ENCODE measurements around the gene SPTBN1.

SPTBN1 gene

DNA sequence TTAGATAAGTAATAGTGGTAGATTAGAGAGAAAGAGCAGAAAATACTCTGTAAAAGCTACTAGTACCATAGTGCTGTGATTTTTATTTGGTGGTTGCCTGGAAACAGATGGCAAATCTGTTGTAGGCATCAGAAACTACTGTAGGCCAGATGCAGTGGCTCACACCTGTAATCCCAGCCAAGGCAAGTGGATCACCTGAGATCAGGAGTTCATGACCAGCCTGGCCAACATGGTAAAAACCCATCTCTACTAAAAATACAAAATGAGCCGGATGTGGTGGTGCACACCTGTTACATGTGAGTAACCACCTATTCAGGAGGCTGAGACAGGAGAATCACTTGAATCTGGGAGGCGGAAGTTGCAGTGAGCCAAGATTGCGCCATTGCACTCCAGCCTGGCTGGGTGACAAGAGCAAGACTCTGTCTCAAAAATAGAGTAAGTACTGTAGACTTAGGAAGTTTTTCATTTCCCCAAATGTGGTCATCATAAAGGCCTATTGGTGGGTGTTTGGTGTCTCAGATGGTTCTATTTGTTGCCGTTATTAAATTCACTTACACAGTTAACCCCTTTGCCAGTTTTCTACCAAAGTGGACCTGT lies 79.6 kb downstream of the SPTBN1 start:
- TF ChIP-seq CTCF (IDR thresholded peaks at IDR 0.05; ENCODE audit: extremely low read depth, missing control alignments): no peak
- DNase-seq (ENCODE audit: low spot score): no peak

DNA sequence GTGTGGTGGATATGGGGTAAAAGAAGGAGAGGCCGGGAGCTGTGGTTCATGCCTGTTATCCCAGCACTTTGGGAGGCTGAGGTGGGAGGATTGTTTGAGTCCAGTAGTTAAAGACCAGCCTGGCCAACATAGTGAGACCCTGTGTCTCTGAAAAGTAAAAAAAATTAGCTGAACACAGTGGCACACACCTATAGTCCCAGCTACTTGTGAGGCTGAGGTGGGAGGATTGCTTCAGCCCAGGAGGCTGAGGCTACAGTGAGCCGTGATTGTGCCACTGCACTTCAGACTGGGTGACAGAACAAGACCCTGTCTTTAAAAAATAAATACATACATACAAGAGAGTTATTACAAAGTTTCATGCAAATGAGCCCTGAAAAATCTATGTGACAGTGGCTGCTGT lies 80.6 kb downstream of the SPTBN1 start:
- TF ChIP-seq CTCF (IDR thresholded peaks at IDR 0.05; ENCODE audit: extremely low read depth, missing control alignments): no peak
- no peak for DNase-seq (ENCODE audit: low spot score)

DNA sequence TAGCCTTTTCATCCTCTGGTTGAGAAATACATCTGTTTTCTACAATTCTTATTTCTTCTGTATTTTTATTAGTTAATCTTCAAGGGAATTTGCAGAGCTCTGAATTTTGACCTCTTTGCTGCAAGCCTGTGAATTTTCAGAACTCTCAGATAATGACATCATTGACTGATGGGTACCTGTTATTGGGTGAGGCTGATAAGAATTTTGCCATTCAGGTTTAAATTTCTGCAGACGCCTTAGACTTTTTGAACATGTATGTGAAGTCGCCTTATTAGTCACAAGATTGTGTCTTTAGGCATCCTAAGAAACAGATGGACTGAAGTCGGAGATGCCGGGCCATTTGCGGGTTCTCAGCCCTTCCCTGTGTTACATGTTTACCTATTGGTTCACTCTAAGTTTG lies 82.4 kb downstream of the SPTBN1 start:
- no peak for DNase-seq (ENCODE audit: low spot score)

DNA sequence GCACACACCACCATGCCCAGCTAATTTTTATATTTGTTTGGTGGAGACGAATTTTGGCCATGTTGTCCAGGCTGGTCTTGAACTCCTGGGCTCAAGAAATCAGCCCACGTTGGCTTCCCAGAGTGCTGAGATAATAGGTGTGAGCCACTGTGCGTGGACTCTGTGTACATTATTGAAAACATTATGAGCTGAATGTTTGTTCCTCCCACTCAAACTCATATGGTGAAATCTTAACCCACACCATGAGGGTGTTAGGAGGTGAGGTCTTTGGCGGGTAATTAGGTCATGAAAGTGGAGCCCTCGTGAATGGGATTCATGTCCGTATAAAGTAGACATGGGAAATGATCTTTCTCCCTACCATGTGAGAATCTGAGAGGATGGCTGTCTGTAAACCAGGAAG lies 83.6 kb downstream of the SPTBN1 start:
- TF ChIP-seq CTCF (IDR thresholded peaks at IDR 0.05; ENCODE audit: extremely low read depth, missing control alignments): no peak

More for the DNA sequence above, 82.4 kb downstream of the SPTBN1 start:
- TF ChIP-seq CTCF (IDR thresholded peaks at IDR 0.05; ENCODE audit: extremely low read depth, missing control alignments): no peak

GRCh38 chr2:54540194-54540593 lies 84.1 kb downstream of the SPTBN1 start:
- no peak for TF ChIP-seq CTCF (IDR thresholded peaks at IDR 0.05; ENCODE audit: extremely low read depth, missing control alignments)
- DNase-seq (ENCODE audit: low spot score): no peak

More for the DNA sequence above, 83.6 kb downstream of the SPTBN1 start:
- no peak for DNase-seq (ENCODE audit: low spot score)

DNA sequence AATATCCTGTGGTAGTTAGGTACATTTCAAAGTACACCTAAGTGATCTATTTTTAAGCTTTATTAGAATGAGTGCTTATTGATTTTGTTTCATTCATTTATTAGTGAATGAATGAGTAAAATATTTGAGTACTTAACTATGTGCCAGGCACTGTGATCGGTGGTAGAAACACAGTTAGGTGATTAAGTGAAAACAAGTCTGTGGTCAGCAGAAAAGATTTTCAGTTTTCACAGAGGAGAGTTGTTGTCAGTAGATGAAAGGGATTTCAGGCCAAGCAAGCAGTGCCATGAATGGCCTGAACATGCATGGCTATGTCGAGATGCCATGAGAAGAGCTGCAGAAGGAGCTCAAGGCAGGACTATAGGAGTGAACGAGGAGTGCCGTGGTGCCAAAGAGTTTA lies 85.9 kb downstream of the SPTBN1 start:
- DNase-seq (ENCODE audit: low spot score): no peak
- TF ChIP-seq CTCF (IDR thresholded peaks at IDR 0.05; ENCODE audit: extremely low read depth, missing control alignments): no peak

DNA sequence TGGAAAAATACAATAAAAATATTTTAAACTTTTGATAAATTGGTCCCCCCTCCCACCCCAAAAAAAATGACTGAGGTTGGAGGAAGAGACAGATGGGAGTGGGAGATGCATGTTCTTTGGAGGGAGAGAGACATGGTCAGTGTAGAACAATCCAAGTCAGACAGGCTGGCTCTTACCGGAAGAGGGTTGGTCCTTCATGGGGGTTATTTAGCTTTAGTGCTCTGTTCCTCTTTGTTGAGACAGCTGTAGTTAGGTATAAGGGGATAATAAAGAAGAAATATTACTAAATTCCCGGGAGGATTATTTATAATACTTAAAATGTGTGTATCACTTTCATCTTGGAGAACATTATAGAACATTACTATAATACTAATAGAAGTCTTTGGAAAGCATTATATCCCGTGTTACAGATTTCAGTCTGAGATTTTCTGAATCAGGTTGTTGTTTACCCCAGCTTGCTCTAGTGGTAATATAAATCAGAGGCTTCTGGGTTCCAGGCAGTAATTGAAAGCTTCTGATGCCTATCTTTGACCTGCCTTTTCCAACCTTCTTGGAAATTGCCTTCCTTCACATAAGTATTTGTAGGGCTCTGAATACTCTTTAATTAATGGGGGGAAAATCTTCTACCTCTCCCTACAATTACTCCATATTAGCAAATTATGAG lies 87.7 kb downstream of the SPTBN1 start:
- no peak for TF ChIP-seq CTCF (IDR thresholded peaks at IDR 0.05; ENCODE audit: extremely low read depth, missing control alignments)
- DNase-seq (ENCODE audit: low spot score): no peak

Measured in GM20000 (cell line).